ENCODE data around the gene SEPTIN5. TPM values are rescaled to one million over a fixed set of nuclear protein-coding genes. Genes with fewer than 3 reads are reported as not detected.
A peak's percentile ranks its signal among the peaks of the same experiment; 100 is the strongest.

The SEPTIN5 gene
- total and polyA plus RNA-seq, 9 of the 15 experiments (the other 6 are each of a cell fraction or from before 2014, with no cell fraction given) = 0.03 to 195 (median 119) TPM

- peak; percentile 46; the same call in 1 of the 2 replicates for TF ChIP-seq SPI1 (IDR thresholded peaks at IDR 0.05; ENCODE audit: borderline replicate concordance, low read depth, low read length)
- TF ChIP-seq NUFIP1 (IDR thresholded peaks at IDR 0.05; ENCODE audit: partially characterized antibody) = peak; percentile 81
- no peak for TF ChIP-seq TAL1 (IDR thresholded peaks at IDR 0.05)
- no peak for TF ChIP-seq RBM14 (IDR thresholded peaks at IDR 0.05; ENCODE audit: borderline replicate concordance, insufficient read depth, low read depth, low read length)
- TF ChIP-seq KDM2B (CRISPR knock-in tag; IDR thresholded peaks at IDR 0.05) = 0 out of 2 replicates have a peak, but pooled peaks have one; percentile 40
- TF ChIP-seq CCNT2 (IDR thresholded peaks at IDR 0.05; ENCODE audit: borderline replicate concordance, extremely low read depth, insufficient read length, low read depth, low read length) = no peak
- no peak for TF ChIP-seq CHAMP1 (IDR thresholded peaks at IDR 0.05)
- TF ChIP-seq MGA (IDR thresholded peaks at IDR 0.05) = no peak
- TF ChIP-seq ZNF282 (CRISPR knock-in tag; IDR thresholded peaks at IDR 0.05) = no peak
- no peak for TF ChIP-seq ILF3 (IDR thresholded peaks at IDR 0.05; ENCODE audit: borderline replicate concordance)
- TF ChIP-seq EP300 (IDR thresholded peaks at IDR 0.05; ENCODE audit: low read length) = peak; percentile 78
- no peak for TF ChIP-seq EP400 (IDR thresholded peaks at IDR 0.05)
- TF ChIP-seq GTF2B (IDR thresholded peaks at IDR 0.05; ENCODE audit: extremely low read depth, insufficient read length) = no peak
Measured at GRCh38 chr22:19730655-19731360, 16.5 kb downstream of the SEPTIN5 start (continued).
